Kidney (tissue), 14 donors: Measurements from ENCODE around the gene ST3GAL4. TPM values are rescaled to one million over a fixed set of nuclear protein-coding genes. Genes with fewer than 3 reads are reported as not detected.
A peak's percentile ranks its signal among the peaks of the same experiment; 100 is the strongest.

Source experiments
- DNase-seq, 5 donors: peaks; one replicate each; pipeline ENCODE4 v3.0.0-alpha.2; 2013 to 2020
- FAIRE-seq: peaks from 2 replicates; lab custom pipeline; 2012; peaks lifted over from hg19 to GRCh38; lab: Jason Lieb, UNC
- H3K27ac ChIP-seq, 2 donors: one replicate each; pipeline ENCODE4 v1.7.0; 2013; ENCODE audit warnings: low read depth in 2 of 2, low read length in 2 of 2, inconsistent platforms in 1 of 2
- H3K27me3 ChIP-seq: one replicate; pipeline ENCODE4 v1.7.1; 2013; ENCODE audit warnings: low read length, inconsistent platforms; ENCODE audit not compliant: control insufficient read depth, insufficient read depth
- H3K36me3 ChIP-seq, 3 donors: one replicate each; pipeline versions ENCODE4 v1.7.0 to v1.7.1; 2013; ENCODE audit warnings: low read length in 3 of 3, control low read depth in 1 of 3, inconsistent platforms in 1 of 3; ENCODE audit not compliant: insufficient read depth in 3 of 3, control insufficient read depth in 2 of 3
- H3K4me1 ChIP-seq, 3 donors: one replicate each; pipeline versions ENCODE4 v1.7.0 to v1.7.1; 2013; ENCODE audit warnings: low read length in 3 of 3, inconsistent platforms in 1 of 3, low read depth in 1 of 3; ENCODE audit not compliant: control insufficient read depth in 2 of 3, insufficient read depth in 2 of 3
- H3K4me3 ChIP-seq, 3 donors: one replicate each; pipeline versions ENCODE4 v1.7.0 to v1.8.1; 2013; ENCODE audit warnings: low read length in 3 of 3, control low read depth in 1 of 3, inconsistent platforms in 1 of 3
- H3K9ac ChIP-seq, 3 donors: one replicate each; pipeline versions ENCODE4 v1.7.0 to v1.7.1; 2013; ENCODE audit warnings: low read length in 3 of 3, control low read depth in 1 of 3, inconsistent platforms in 1 of 3
- H3K9me3 ChIP-seq, 3 donors: one replicate each; pipeline versions ENCODE4 v1.7.0 to v1.7.1; 2013; ENCODE audit warnings: low read length in 3 of 3, control low read depth in 1 of 3, inconsistent platforms in 1 of 3; ENCODE audit not compliant: control insufficient read depth in 2 of 3, insufficient read depth in 1 of 3
- intact Hi-C: fragments of 100-400 bp; cut with DNase I; formaldehyde crosslinking; loops from one replicate; pipeline ENCODE4 v1.11.1; 2022
- polyA plus RNA-seq: library from polyadenylated mRNA; stranded (reverse); fragments of 350-450 nt; fragmentation: Illumina TruSeq; extraction: RNeasy Lipid Tissue Mini Kit (QIAGEN cat#74804); gene quantifications from one replicate; pipeline ENCODE4 v1.2.3, GENCODE V29; 2014; ENCODE audit warnings: low read depth, low replicate concordance; ENCODE audit not compliant: insufficient read depth
- total RNA-seq: library from RNA; stranded (reverse); fragmentation: NEBNext Ultra II Directional; extraction: Animal tissue kit (Norgen Biotek cat#: 25700); gene quantifications from one replicate; pipeline ENCODE4 v1.2.1, GENCODE V29; 2021
- TF ChIP-seq, protein P1 (sequence below): IDR thresholded peaks from 3 replicates; pipeline ENCODE4 v1.5.1; 2012; ENCODE audit warnings: mild to moderate bottlenecking, moderate library complexity, borderline replicate concordance; ENCODE audit not compliant: insufficient read depth; ENCODE audit errors: extremely low read depth
- donor health status: control.
- donor health status: control.
- donor health status: control.
- donor health status: control.
- donor health status: control.
- donor health status: DM: yes; HTN: yes; CAD: no.
- donor health status: Normal renal cell carcinoma (clear cell type).

The ST3GAL4 gene
- total and polyA plus RNA-seq, 2 donors from 2014 or later: 27.4 to 72.8 TPM

DNA sequence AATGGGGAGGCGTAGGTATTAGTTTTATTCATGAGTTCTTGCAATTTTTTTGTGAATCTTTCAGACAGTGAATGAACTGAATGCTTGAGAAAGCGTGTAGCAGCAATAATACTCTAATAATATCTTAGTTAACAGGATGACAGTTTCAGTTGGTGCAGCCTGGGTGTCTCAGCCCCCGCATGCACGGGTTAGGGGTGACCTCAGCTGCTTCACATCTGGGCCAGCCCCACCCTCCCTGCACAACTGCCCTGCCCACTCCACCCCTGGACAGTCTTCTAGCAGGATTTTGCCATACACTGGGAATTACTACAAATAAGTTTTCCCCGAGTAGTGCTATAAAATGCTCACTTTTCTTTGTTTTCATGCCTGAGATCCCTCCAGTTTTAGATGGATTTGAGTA, 83.2 kb downstream of the ST3GAL4 start:
- Histone ChIP-seq H3K27me3 (no peaks in the 10 kb centered on the region), H3K9me3 (no peaks in the 10 kb centered on the region), H3K9ac (no peak overlapping the region), H3K27ac (no peak overlapping the region), H3K4me3 (no peak overlapping the region), H3K4me1 (peaks cover 0 to 3% (median 0%) of the 10 kb centered on the region in 3 donors), H3K36me3 (no peaks in the 10 kb centered on the region)
- DNase-seq: no peak
- TF ChIP-seq, protein P1, sequence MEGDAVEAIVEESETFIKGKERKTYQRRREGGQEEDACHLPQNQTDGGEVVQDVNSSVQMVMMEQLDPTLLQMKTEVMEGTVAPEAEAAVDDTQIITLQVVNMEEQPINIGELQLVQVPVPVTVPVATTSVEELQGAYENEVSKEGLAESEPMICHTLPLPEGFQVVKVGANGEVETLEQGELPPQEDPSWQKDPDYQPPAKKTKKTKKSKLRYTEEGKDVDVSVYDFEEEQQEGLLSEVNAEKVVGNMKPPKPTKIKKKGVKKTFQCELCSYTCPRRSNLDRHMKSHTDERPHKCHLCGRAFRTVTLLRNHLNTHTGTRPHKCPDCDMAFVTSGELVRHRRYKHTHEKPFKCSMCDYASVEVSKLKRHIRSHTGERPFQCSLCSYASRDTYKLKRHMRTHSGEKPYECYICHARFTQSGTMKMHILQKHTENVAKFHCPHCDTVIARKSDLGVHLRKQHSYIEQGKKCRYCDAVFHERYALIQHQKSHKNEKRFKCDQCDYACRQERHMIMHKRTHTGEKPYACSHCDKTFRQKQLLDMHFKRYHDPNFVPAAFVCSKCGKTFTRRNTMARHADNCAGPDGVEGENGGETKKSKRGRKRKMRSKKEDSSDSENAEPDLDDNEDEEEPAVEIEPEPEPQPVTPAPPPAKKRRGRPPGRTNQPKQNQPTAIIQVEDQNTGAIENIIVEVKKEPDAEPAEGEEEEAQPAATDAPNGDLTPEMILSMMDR: no peak
- FAIRE-seq: no peak
- intact Hi-C loops: no loop called here

DNA sequence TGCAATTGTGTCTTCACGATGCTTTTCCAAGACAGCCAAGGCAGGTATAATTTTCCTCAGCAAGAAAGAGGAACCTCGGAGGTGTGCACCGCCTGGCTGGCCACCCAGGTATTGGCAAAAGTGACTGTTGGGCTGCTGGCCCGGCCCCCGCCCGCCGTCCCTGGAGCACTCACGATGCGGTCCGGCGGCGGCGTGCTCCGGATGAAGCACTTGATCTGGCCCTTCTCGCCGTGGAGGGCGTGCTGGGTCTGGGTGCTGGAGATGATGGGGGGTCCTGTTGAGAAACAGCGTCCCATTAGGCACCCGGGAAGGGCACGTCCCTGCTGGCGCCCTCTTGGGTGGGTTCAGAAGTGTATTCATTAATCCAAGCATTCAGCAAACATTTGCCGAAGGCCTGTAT, 84.8 kb downstream of the ST3GAL4 start:
- no peak overlapping the region for H3K9ac ChIP-seq
- DNase-seq (no peak), FAIRE-seq (no peak)
- H3K9me3 ChIP-seq: no peaks in the 10 kb centered on the region
- no peaks in the 10 kb centered on the region for H3K27me3 ChIP-seq
- TF ChIP-seq, protein P1: no peak
- intact Hi-C loops: loop anchor here (10.0 kb wide), 3 partner anchors 65 to 905 kb away; no protein-coding TSS in a partner anchor
- no peak overlapping the region for H3K4me3 ChIP-seq
- H3K36me3 ChIP-seq: no peaks in the 10 kb centered on the region
- H3K4me1 ChIP-seq: peaks cover 0 to 3% (median 0%) of the 10 kb centered on the region in 3 donors
- H3K27ac ChIP-seq: no peak overlapping the region

DNA sequence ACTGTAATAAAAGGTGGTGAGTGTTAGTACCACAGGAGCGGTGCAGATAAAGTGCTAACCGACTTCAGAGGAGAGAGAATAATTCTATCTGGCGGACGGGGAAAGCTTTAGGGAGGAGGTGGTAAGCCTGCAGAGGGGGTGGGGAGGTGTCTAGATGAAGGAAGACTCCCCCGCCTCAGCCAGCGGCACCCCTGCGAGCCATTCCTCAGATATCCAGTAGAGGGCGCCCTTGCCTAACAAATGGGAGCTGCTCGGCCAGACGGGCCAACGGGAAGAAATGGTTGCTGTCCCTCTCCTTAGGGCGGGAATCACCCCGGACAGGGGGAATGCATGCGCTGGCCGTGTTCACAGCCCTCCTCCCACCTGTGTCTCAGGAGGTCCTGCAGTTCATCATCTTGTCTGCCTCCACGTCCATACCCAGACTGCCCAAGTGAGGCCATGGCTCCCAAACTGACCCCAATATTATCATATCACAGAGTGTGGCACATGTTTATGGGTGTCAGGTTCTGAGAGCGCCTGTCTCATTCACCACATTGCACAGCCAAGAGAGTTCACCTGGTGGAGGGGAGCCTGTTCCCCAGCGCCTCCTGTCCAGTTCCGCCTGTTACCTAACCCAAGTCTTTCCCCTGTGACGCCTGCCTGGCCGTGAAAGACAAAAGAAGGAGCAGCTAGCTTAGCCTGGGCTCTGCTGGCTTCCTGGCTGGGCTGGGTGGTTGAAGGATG, 85.5 kb downstream of the ST3GAL4 start:
- intact Hi-C loops: loop anchor here (10.0 kb wide), 3 partner anchors 64 to 904 kb away; no protein-coding TSS in a partner anchor
- DNase-seq (peak; percentile 90 to 97 (median 95)), FAIRE-seq (no peak)
- Histone ChIP-seq H3K27ac (no peak overlapping the region), H3K9me3 (no peaks in the 10 kb centered on the region), H3K4me3 (peak overlapping the region in 1 of 3 donors; percentile 14), H3K9ac (no peak overlapping the region), H3K27me3 (no peaks in the 10 kb centered on the region), H3K36me3 (no peaks in the 10 kb centered on the region), H3K4me1 (peaks cover 0 to 3% (median 0%) of the 10 kb centered on the region in 3 donors)
- TF ChIP-seq, protein P1: peak; percentile 95
